IMR-90 (cell line): ENCODE measurements around the gene BCL11B. TPM values are rescaled to one million over a fixed set of nuclear protein-coding genes. Genes with fewer than 3 reads are reported as not detected.

Experiments used
- ATAC-seq: fragments of 200-7000 bp; cut with Tn5 transposase; 2 replicates; pipeline ENCODE4 v1.9.1; 2020; ENCODE audit warnings: low read depth, mild to moderate bottlenecking, moderate library complexity
- BruUV-seq: library from RNA; stranded (reverse); fragments of 400-500 nt; replicated peaks from 2 replicates; lab custom pipeline; 2021; lab: Mats Ljungman, UMichigan
- CTCF ChIA-PET: fragments of 300-600 bp; formaldehyde crosslinking; extraction: SDS; loops from one replicate; lab custom pipeline; 2021; ENCODE audit warnings: antibody characterized with exemption; lab: Yijun Ruan, JAX
- POLR2A ChIA-PET: fragments of 300-600 bp; sonication (Branson Sonifier 250); formaldehyde crosslinking; loops from one replicate; lab custom pipeline; 2022; ENCODE audit warnings: antibody characterized with exemption; ENCODE audit not compliant: unreplicated experiment; lab: Charles Lee
- DNase-seq: peaks from one replicate; pipeline ENCODE4 v3.0.0; 2013
- H2AFZ ChIP-seq: replicated peaks from 2 replicates; pipeline ENCODE3; 2013; ENCODE audit warnings: low read length, mild to moderate bottlenecking; ENCODE audit not compliant: poor library complexity
- H2AK5ac ChIP-seq: 2 replicates; pipeline ENCODE4 v1.6.1; 2013; ENCODE audit warnings: low read depth, low read length, inconsistent platforms
- H2AK9ac ChIP-seq: replicated peaks from 2 replicates; pipeline ENCODE3; 2013; ENCODE audit warnings: mild to moderate bottlenecking, low read depth, low read length, moderate library complexity; ENCODE audit not compliant: poor library complexity
- H2BK120ac ChIP-seq: 2 replicates; pipeline ENCODE4 v1.6.1; 2013; ENCODE audit warnings: low read depth, low read length, inconsistent platforms
- H2BK15ac ChIP-seq: 3 replicates; pipeline ENCODE4 v1.6.1; 2013; ENCODE audit warnings: low read depth, low read length, inconsistent platforms
- H2BK20ac ChIP-seq: 2 replicates; pipeline ENCODE4 v1.6.1; 2013; ENCODE audit warnings: low read depth, mild to moderate bottlenecking, inconsistent platforms, low read length, moderate library complexity
- H2BK5ac ChIP-seq: 2 replicates; pipeline ENCODE4 v1.6.1; 2013; ENCODE audit warnings: mild to moderate bottlenecking, low read depth, low read length, inconsistent platforms; ENCODE audit not compliant: poor library complexity, severe bottlenecking
- H3K14ac ChIP-seq: replicated peaks from 2 replicates; pipeline ENCODE4 v1.6.1; 2013; ENCODE audit warnings: low read depth, low read length, inconsistent platforms
- H3K18ac ChIP-seq: 2 replicates; pipeline ENCODE4 v1.6.1; 2013; ENCODE audit warnings: low read depth, low read length, control low read depth
- H3K23ac ChIP-seq: 2 replicates; pipeline ENCODE4 v1.6.1; 2013; ENCODE audit warnings: low read depth, low read length, inconsistent platforms
- H3K27ac ChIP-seq: 2 replicates; pipeline ENCODE4 v1.5.1; 2013; ENCODE audit warnings: mild to moderate bottlenecking, control low read depth, low read length; ENCODE audit not compliant: insufficient read depth
- H3K27me3 ChIP-seq: 2 replicates; pipeline ENCODE4 v1.6.1; 2013; ENCODE audit warnings: low read length; ENCODE audit not compliant: control insufficient read depth, insufficient read depth
- H3K36me3 ChIP-seq: 2 replicates; pipeline ENCODE4 v1.6.1; 2013; ENCODE audit warnings: low read length, mixed read lengths; ENCODE audit not compliant: control insufficient read depth, insufficient read depth
- H3K4ac ChIP-seq: 2 replicates; pipeline ENCODE4 v1.6.1; 2013; ENCODE audit warnings: low read depth, low read length, inconsistent platforms
- H3K4me1 ChIP-seq: 2 replicates; pipeline ENCODE4 v1.6.1; 2013; ENCODE audit warnings: low read length, mixed read lengths; ENCODE audit not compliant: control insufficient read depth, insufficient read depth
- H3K4me2 ChIP-seq: 2 replicates; pipeline ENCODE4 v1.6.1; 2013; ENCODE audit warnings: low read depth, mild to moderate bottlenecking, control low read depth, low read length, moderate library complexity
- H3K4me3 ChIP-seq: 2 replicates; pipeline ENCODE4 v1.5.1; 2013; ENCODE audit warnings: low read depth, mild to moderate bottlenecking, control low read depth, low read length, moderate library complexity; ENCODE audit not compliant: insufficient read depth
- H3K56ac ChIP-seq: 2 replicates; pipeline ENCODE4 v1.6.1; 2013; ENCODE audit warnings: low read length, inconsistent platforms; ENCODE audit not compliant: insufficient read depth; ENCODE audit errors: extremely low read depth
- H3K79me1 ChIP-seq, 2 experiments: 2 replicates each; pipeline ENCODE4 v1.6.1; 2013; ENCODE audit warnings: low read length in 2 of 2, inconsistent platforms in 1 of 2, low read depth in 1 of 2
- H3K9ac ChIP-seq: 2 replicates; pipeline ENCODE4 v1.6.1; 2013; ENCODE audit warnings: low read depth, low read length, control low read depth
- H3K9me1 ChIP-seq: 2 replicates; pipeline ENCODE4 v1.6.1; 2013; ENCODE audit warnings: low read length, inconsistent platforms; ENCODE audit not compliant: insufficient read depth
- H3K9me3 ChIP-seq: 2 replicates; pipeline ENCODE4 v1.6.1; 2013; ENCODE audit warnings: low read length; ENCODE audit not compliant: control insufficient read depth, insufficient read depth
- H4K20me1 ChIP-seq: 2 replicates; pipeline ENCODE4 v1.6.1; 2013; ENCODE audit warnings: low read length, inconsistent platforms; ENCODE audit not compliant: insufficient read depth
- H4K5ac ChIP-seq: 2 replicates; pipeline ENCODE4 v1.6.1; 2013; ENCODE audit warnings: mild to moderate bottlenecking, low read depth, low read length, control low read depth
- H4K8ac ChIP-seq, 2 experiments: 2 replicates each; pipeline ENCODE4 v1.6.1; 2013; ENCODE audit warnings: low read depth in 2 of 2, low read length in 2 of 2, control low read depth in 1 of 2, inconsistent platforms in 1 of 2
- H4K91ac ChIP-seq: 2 replicates; pipeline ENCODE4 v1.6.1; 2013; ENCODE audit warnings: low read depth, low read length, inconsistent platforms; ENCODE audit not compliant: insufficient read depth
- BHLHE40 ChIP-seq: fragments of 150-350 bp; IDR thresholded peaks from 2 replicates; pipeline ENCODE4 v1.6.1; 2016; ENCODE audit warnings: mild to moderate bottlenecking, low read depth, low read length
- CEBPB ChIP-seq: IDR thresholded peaks from 2 replicates; pipeline ENCODE4 v1.6.1; 2012; ENCODE audit warnings: low read depth, low read length, improper control_type of control experiment
- CHD1 ChIP-seq: IDR thresholded peaks from 2 replicates; pipeline ENCODE4 v1.6.1; 2012; ENCODE audit warnings: low read depth, low read length, improper control_type of control experiment
- CTCF ChIP-seq: conservative IDR thresholded peaks from 2 replicates; pipeline ENCODE4 v1.5.1; 2012; ENCODE audit warnings: mild to moderate bottlenecking, low read depth, low read length, improper control_type of control experiment
- ELK1 ChIP-seq: fragments of 150-350 bp; IDR thresholded peaks from 2 replicates; pipeline ENCODE4 v1.6.1; 2016; ENCODE audit warnings: low read depth, mild to moderate bottlenecking, low read length, moderate library complexity, borderline replicate concordance
- MAFK ChIP-seq: IDR thresholded peaks from 2 replicates; pipeline ENCODE4 v1.6.1; 2012; ENCODE audit warnings: low read depth, low read length, improper control_type of control experiment
- MAZ ChIP-seq: IDR thresholded peaks from 2 replicates; pipeline ENCODE4 v1.6.1; 2012; ENCODE audit warnings: low read depth, mild to moderate bottlenecking, low read length, improper control_type of control experiment, moderate library complexity, borderline replicate concordance
- MXI1 ChIP-seq: IDR thresholded peaks from 2 replicates; pipeline ENCODE4 v1.6.1; 2012; ENCODE audit warnings: low read depth, mild to moderate bottlenecking, low read length, moderate library complexity, borderline replicate concordance
- NFE2L2 ChIP-seq: fragments of 150-350 bp; IDR thresholded peaks from 2 replicates; pipeline ENCODE4 v1.6.1; 2016; ENCODE audit warnings: low read depth, mild to moderate bottlenecking, low read length
- POLR2A ChIP-seq: IDR thresholded peaks from 2 replicates; pipeline ENCODE4 v1.6.1; 2012; ENCODE audit warnings: mild to moderate bottlenecking, low read depth, low read length
- RAD21 ChIP-seq: IDR thresholded peaks from 2 replicates; pipeline ENCODE4 v1.6.1; 2012; ENCODE audit warnings: low read length, improper control_type of control experiment
- RCOR1 ChIP-seq: IDR thresholded peaks from 2 replicates; pipeline ENCODE4 v1.6.1; 2012; ENCODE audit warnings: mild to moderate bottlenecking, low read length, improper control_type of control experiment; ENCODE audit not compliant: insufficient replicate concordance
- RFX5 ChIP-seq: IDR thresholded peaks from 2 replicates; pipeline ENCODE4 v1.8.0; 2012; ENCODE audit warnings: low read depth, mild to moderate bottlenecking, low read length, moderate library complexity
- SMC3 ChIP-seq: fragments of 150-350 bp; IDR thresholded peaks from 2 replicates; pipeline ENCODE4 v1.6.1; 2016; ENCODE audit warnings: low read depth, mild to moderate bottlenecking, antibody characterized with exemption, low read length, moderate library complexity
- USF2 ChIP-seq: fragments of 150-350 bp; IDR thresholded peaks from 2 replicates; pipeline ENCODE4 v1.6.1; 2017; ENCODE audit warnings: mild to moderate bottlenecking, antibody characterized with exemption, low read length, low read depth
- WGBS, 2 experiments: methylation state at CpG; one replicate each; pipeline versions ENCODE4 v1.1.5 to v1.1.7; 2013; ENCODE audit warnings: missing lambda C conversion rate in 2 of 2; ENCODE audit not compliant: insufficient read length in 1 of 2; ENCODE audit errors: extremely low coverage in 2 of 2; 5-methylcytosine and 5-hydroxymethylcytosine counted together
- dilution Hi-C: fragments of 300-500 bp; cut with HindIII; formaldehyde crosslinking; loops from one replicate; pipeline ENCODE4 v1.14.3; 2018; ENCODE audit warnings: low sequenced_read_pairs; ENCODE audit not compliant: unreplicated experiment
- in situ Hi-C: fragments of 300-500 bp; cut with MboI; formaldehyde crosslinking; loops from 3 replicates; pipeline ENCODE4 v1.14.3; 2019; ENCODE audit warnings: low sequenced_read_pairs, inconsistent platforms, mixed read lengths
- intact Hi-C: fragments of 100-400 bp; cut with micrococcal nuclease; formaldehyde crosslinking; loops from 2 replicates; pipeline ENCODE4 v1.10.0; 2022
- polyA plus RNA-seq, 3 experiments: library from polyadenylated mRNA; depleted of rRNA; stranded (reverse); fragments of >200 nt; gene quantifications; 2 replicates each; pipeline ENCODE4 v1.2.3, GENCODE V29; 2012; ENCODE audit warnings: low replicate concordance in 1 of 3
- total RNA-seq: library from RNA; depleted of rRNA; stranded (reverse); fragments of >200 nt; gene quantifications from 2 replicates; pipeline ENCODE4 v1.2.3, GENCODE V29; 2012

BCL11B gene
- total and polyA plus RNA-seq, 2 of the 4 experiments (the other 2 are of a cell fraction): under 0.01 TPM; not detected in 1

GRCh38 chr14:99148131-99148530 is 123.9 kb downstream of the BCL11B start:
- TF ChIP-seq NFE2L2 (no peak), RFX5 (no peak), ELK1 (no peak), USF2 (no peak), CHD1 (no peak), BHLHE40 (no peak), RCOR1 (no peak), CEBPB (no peak), RAD21 (no peak), POLR2A (no peak), CTCF (no peak), MAFK (no peak), MAZ (no peak), MXI1 (no peak), SMC3 (no peak)
- Histone ChIP-seq H3K14ac (no peak overlapping the region), H2BK120ac (no peak overlapping the region), H4K5ac (no peak overlapping the region), H3K36me3 (no peaks in the 10 kb centered on the region), H2BK20ac (no peak overlapping the region), H3K9me3 (peaks cover 28% of the 10 kb centered on the region), H2BK15ac (no peak overlapping the region), H3K18ac (no peak overlapping the region), H2AK9ac (no peak overlapping the region), H3K9me1 (no peaks in the 10 kb centered on the region), H4K8ac (no peak overlapping the region), H3K27me3 (no peaks in the 10 kb centered on the region), H3K4me1 (no peaks in the 10 kb centered on the region), H3K23ac (no peak overlapping the region), H2AK5ac (no peak overlapping the region), H3K4ac (no peak overlapping the region), H3K9ac (no peak overlapping the region), H3K56ac (no peak overlapping the region), H2BK5ac (no peak overlapping the region), H2AFZ (no peak overlapping the region), H3K79me1 (no peaks in the 10 kb centered on the region), H4K91ac (no peak overlapping the region), H3K4me2 (no peak overlapping the region), H3K4me3 (no peak overlapping the region), H4K20me1 (no peaks in the 10 kb centered on the region), H3K27ac (no peak overlapping the region)
- no TSS peak for BruUV-seq
- in situ Hi-C loops: no loop called here
- dilution Hi-C loops: no loop called here
- ATAC-seq (no peak), DNase-seq (no peak)
- WGBS, 2 experiments: 54% methylated on average over 3 of the region's 8 CpGs; no CpG with 5 or more reads in 1 of the 2 experiments
- ChIA-PET POLR2A (no interaction called here), CTCF (no interaction called here)
- intact Hi-C loops: no loop called here
